ENCODE measurements around the gene CACNG4. TPM values are rescaled to one million over a fixed set of nuclear protein-coding genes. Genes with fewer than 3 reads are reported as not detected.

The CACNG4 gene
- polyA plus RNA-seq, 1 donor from 2014 or later = 32.9 TPM

GRCh38 chr17:66939461-66940114 is 24.9 kb upstream of the CACNG4 start:
- no peaks in the 10 kb centered on the region for H4K20me1 ChIP-seq (ENCODE audit: insufficient read depth)
- H3F3A ChIP-seq (ENCODE audit: insufficient read depth, low read length, poor library complexity, severe bottlenecking) = no peaks in the 10 kb centered on the region
- no peak overlapping the region for H3K4me3 ChIP-seq (ENCODE audit: low read length)
- H3K9ac ChIP-seq (ENCODE audit: low read length) = no peak overlapping the region
- H3K79me2 ChIP-seq (replicated peaks; ENCODE audit: insufficient read depth, low read length) = no peaks in the 10 kb centered on the region
- H3K27ac ChIP-seq (ENCODE audit: low read length) = no peak overlapping the region
- no peaks in the 10 kb centered on the region for H3K36me3 ChIP-seq (ENCODE audit: insufficient read depth, low read length)
- no peaks in the 10 kb centered on the region for H3K9me3 ChIP-seq (ENCODE audit: low read length)
- H2AFZ ChIP-seq (ENCODE audit: low read depth, low read length) = no peak overlapping the region
- H3K27me3 ChIP-seq (ENCODE audit: insufficient read depth, low read depth, low read length) = no peaks in the 10 kb centered on the region
- H3K9me2 ChIP-seq (ENCODE audit: insufficient read depth, low read length) = no peaks in the 10 kb centered on the region
- no peak overlapping the region for H3K4me2 ChIP-seq (ENCODE audit: low read length)
- TF ChIP-seq RAD21 (conservative IDR thresholded peaks at IDR 0.05) (no peak), MXI1 (conservative IDR thresholded peaks at IDR 0.05; ENCODE audit: poor library complexity, severe bottlenecking) (no peak), EZH2 (IDR thresholded peaks at IDR 0.05; ENCODE audit: borderline replicate concordance, insufficient read depth, low read length, poor library complexity, severe bottlenecking) (no peak)

- Histone ChIP-seq H3K36me3 (ENCODE audit: insufficient read depth, low read length) (no peaks in the 10 kb centered on the region), H3K27me3 (ENCODE audit: insufficient read depth, low read depth, low read length) (no peaks in the 10 kb centered on the region), H4K20me1 (ENCODE audit: insufficient read depth) (no peaks in the 10 kb centered on the region), H2AFZ (ENCODE audit: low read depth, low read length) (no peak overlapping the region), H3K9ac (ENCODE audit: low read length) (no peak overlapping the region), H3K9me3 (ENCODE audit: low read length) (no peaks in the 10 kb centered on the region), H3F3A (ENCODE audit: insufficient read depth, low read length, poor library complexity, severe bottlenecking) (no peaks in the 10 kb centered on the region), H3K4me2 (ENCODE audit: low read length) (no peak overlapping the region), H3K79me2 (replicated peaks; ENCODE audit: insufficient read depth, low read length) (no peaks in the 10 kb centered on the region), H3K27ac (ENCODE audit: low read length) (no peak overlapping the region), H3K4me3 (ENCODE audit: low read length) (no peak overlapping the region), H3K9me2 (ENCODE audit: insufficient read depth, low read length) (no peaks in the 10 kb centered on the region)
- TF ChIP-seq SMC3 (conservative IDR thresholded peaks at IDR 0.05; ENCODE audit: poor library complexity) = no peak
- TF ChIP-seq POLR2AphosphoS5 (IDR thresholded peaks at IDR 0.05) = no peak
- TF ChIP-seq MXI1 (conservative IDR thresholded peaks at IDR 0.05; ENCODE audit: poor library complexity, severe bottlenecking) = no peak
- no peak for TF ChIP-seq RAD21 (conservative IDR thresholded peaks at IDR 0.05)
- no peak for TF ChIP-seq REST (IDR thresholded peaks at IDR 0.05; ENCODE audit: borderline replicate concordance)
- TF ChIP-seq TAF1 (IDR thresholded peaks at IDR 0.05; ENCODE audit: low read depth) = no peak
- no peak for TF ChIP-seq EP300 (conservative IDR thresholded peaks at IDR 0.05; ENCODE audit: poor library complexity, severe bottlenecking)
- no peak for TF ChIP-seq CTCF (IDR thresholded peaks at IDR 0.05; ENCODE audit: poor library complexity, severe bottlenecking)
- no peak for TF ChIP-seq EZH2 (IDR thresholded peaks at IDR 0.05; ENCODE audit: borderline replicate concordance, insufficient read depth, low read length, poor library complexity, severe bottlenecking)
Measured at GRCh38 chr17:66941249-66941648, 23.3 kb upstream of the CACNG4 start.

Measured in neural cell (in vitro differentiated cells).